Measurements from ENCODE around the gene NEK11.

NEK11 gene

GRCh38 chr3:131114256-131114655 is 87.6 kb downstream of the NEK11 start:
- Histone ChIP-seq H3K79me2 (ENCODE audit: insufficient read depth, low read length) (no peaks in the 10 kb centered on the region), H3K4me1 (ENCODE audit: insufficient read depth, low read length, poor library complexity, severe bottlenecking) (peaks cover 9% of the 10 kb centered on the region), H3K36me3 (ENCODE audit: insufficient read depth, low read length) (no peaks in the 10 kb centered on the region), H3F3A (ENCODE audit: low read depth) (no peaks in the 10 kb centered on the region), H3K9ac (ENCODE audit: low read depth, low read length, poor library complexity, severe bottlenecking) (no peak overlapping the region), H3K4me2 (ENCODE audit: low read depth, low read length, poor library complexity, severe bottlenecking) (no peak overlapping the region), H3K27me3 (ENCODE audit: insufficient read depth, low read length, poor library complexity, severe bottlenecking) (no peaks in the 10 kb centered on the region), H3K9me2 (replicated peaks; ENCODE audit: low read depth, low read length) (no peaks in the 10 kb centered on the region), H3K9me3 (ENCODE audit: insufficient read depth, low read depth, low read length) (no peaks in the 10 kb centered on the region), H4K20me1 (ENCODE audit: insufficient read depth, low read length, poor library complexity, severe bottlenecking) (no peaks in the 10 kb centered on the region), H3K4me3 (ENCODE audit: low read length, poor library complexity, severe bottlenecking) (no peak overlapping the region), H2AFZ (ENCODE audit: low read length) (no peak overlapping the region)
- TF ChIP-seq, protein P1, sequence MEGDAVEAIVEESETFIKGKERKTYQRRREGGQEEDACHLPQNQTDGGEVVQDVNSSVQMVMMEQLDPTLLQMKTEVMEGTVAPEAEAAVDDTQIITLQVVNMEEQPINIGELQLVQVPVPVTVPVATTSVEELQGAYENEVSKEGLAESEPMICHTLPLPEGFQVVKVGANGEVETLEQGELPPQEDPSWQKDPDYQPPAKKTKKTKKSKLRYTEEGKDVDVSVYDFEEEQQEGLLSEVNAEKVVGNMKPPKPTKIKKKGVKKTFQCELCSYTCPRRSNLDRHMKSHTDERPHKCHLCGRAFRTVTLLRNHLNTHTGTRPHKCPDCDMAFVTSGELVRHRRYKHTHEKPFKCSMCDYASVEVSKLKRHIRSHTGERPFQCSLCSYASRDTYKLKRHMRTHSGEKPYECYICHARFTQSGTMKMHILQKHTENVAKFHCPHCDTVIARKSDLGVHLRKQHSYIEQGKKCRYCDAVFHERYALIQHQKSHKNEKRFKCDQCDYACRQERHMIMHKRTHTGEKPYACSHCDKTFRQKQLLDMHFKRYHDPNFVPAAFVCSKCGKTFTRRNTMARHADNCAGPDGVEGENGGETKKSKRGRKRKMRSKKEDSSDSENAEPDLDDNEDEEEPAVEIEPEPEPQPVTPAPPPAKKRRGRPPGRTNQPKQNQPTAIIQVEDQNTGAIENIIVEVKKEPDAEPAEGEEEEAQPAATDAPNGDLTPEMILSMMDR (conservative IDR thresholded peaks at IDR 0.05; ENCODE audit: low read length): no peak
- TF ChIP-seq EZH2phosphoT487 (IDR thresholded peaks at IDR 0.05; ENCODE audit: borderline replicate concordance): no peak

DNA sequence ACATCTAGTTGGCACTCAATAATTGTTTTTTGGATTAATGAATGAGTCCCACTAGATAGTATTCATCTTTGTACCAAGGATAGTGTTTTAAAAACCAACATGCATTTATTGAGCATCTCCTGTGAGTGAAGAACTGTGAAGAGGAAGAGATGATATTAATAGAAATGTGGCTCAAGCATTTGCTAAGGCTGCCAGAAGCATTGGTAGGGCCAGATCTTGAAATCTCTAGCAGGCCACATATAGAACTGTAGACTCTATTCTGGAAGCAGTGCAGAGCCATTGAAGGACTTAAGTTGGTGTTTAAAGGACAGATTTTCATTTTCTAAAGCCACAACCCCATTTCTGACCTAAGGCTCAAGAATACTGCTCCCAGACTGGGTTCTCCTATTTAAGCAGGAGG is 99.0 kb downstream of the NEK11 start:
- no peak overlapping the region for H3K4me2 ChIP-seq (ENCODE audit: low read depth, low read length, poor library complexity, severe bottlenecking)
- H3F3A ChIP-seq (ENCODE audit: low read depth): no peaks in the 10 kb centered on the region
- no peaks in the 10 kb centered on the region for H3K36me3 ChIP-seq (ENCODE audit: insufficient read depth, low read length)
- no peak overlapping the region for H3K4me3 ChIP-seq (ENCODE audit: low read length, poor library complexity, severe bottlenecking)
- no peaks in the 10 kb centered on the region for H3K79me2 ChIP-seq (ENCODE audit: insufficient read depth, low read length)
- H4K20me1 ChIP-seq (ENCODE audit: insufficient read depth, low read length, poor library complexity, severe bottlenecking): no peaks in the 10 kb centered on the region
- H2AFZ ChIP-seq (ENCODE audit: low read length): no peak overlapping the region
- H3K9ac ChIP-seq (ENCODE audit: low read depth, low read length, poor library complexity, severe bottlenecking): no peak overlapping the region
- 0 out of 2 replicates have a peak, but pooled peaks cover 4% of the 10 kb centered on the region for H3K9me3 ChIP-seq (ENCODE audit: insufficient read depth, low read depth, low read length)
- H3K27me3 ChIP-seq (ENCODE audit: insufficient read depth, low read length, poor library complexity, severe bottlenecking): no peaks in the 10 kb centered on the region
- TF ChIP-seq, protein P1 (conservative IDR thresholded peaks at IDR 0.05; ENCODE audit: low read length): no peak
- TF ChIP-seq EZH2phosphoT487 (IDR thresholded peaks at IDR 0.05; ENCODE audit: borderline replicate concordance): no peak
- no peaks in the 10 kb centered on the region for H3K9me2 ChIP-seq (replicated peaks; ENCODE audit: low read depth, low read length)
- H3K4me1 ChIP-seq (ENCODE audit: insufficient read depth, low read length, poor library complexity, severe bottlenecking): peaks cover 4% of the 10 kb centered on the region

DNA sequence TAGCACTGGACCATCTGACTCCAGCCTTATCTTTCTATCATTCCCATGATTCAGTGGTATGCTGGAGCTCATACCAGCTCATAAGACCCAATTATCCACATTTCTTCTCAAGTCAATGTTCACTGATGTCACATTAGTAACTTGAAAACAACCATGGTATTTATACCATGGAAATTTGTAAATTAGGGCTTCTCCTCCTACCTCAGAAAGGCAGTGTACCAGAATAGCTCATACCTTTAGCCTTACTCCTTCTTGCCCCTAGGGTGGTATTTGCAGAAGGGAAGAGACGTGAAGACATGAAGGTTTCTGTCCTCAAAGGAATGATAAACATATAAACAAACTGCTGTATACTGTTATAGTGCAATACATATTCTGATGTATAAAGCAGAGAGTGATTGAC is 114.2 kb downstream of the NEK11 start:
- H3K9me3 ChIP-seq (ENCODE audit: insufficient read depth, low read depth, low read length): no peaks in the 10 kb centered on the region
- TF ChIP-seq, protein P1 (conservative IDR thresholded peaks at IDR 0.05; ENCODE audit: low read length): no peak
- no peak for TF ChIP-seq EZH2phosphoT487 (IDR thresholded peaks at IDR 0.05; ENCODE audit: borderline replicate concordance)
- H4K20me1 ChIP-seq (ENCODE audit: insufficient read depth, low read length, poor library complexity, severe bottlenecking): no peaks in the 10 kb centered on the region
- no peaks in the 10 kb centered on the region for H3K36me3 ChIP-seq (ENCODE audit: insufficient read depth, low read length)
- H3F3A ChIP-seq (ENCODE audit: low read depth): no peaks in the 10 kb centered on the region
- no peaks in the 10 kb centered on the region for H3K9me2 ChIP-seq (replicated peaks; ENCODE audit: low read depth, low read length)
- H3K4me1 ChIP-seq (ENCODE audit: insufficient read depth, low read length, poor library complexity, severe bottlenecking): no peaks in the 10 kb centered on the region
- H2AFZ ChIP-seq (ENCODE audit: low read length): no peak overlapping the region
- no peak overlapping the region for H3K4me2 ChIP-seq (ENCODE audit: low read depth, low read length, poor library complexity, severe bottlenecking)
- no peaks in the 10 kb centered on the region for H3K27me3 ChIP-seq (ENCODE audit: insufficient read depth, low read length, poor library complexity, severe bottlenecking)
- H3K9ac ChIP-seq (ENCODE audit: low read depth, low read length, poor library complexity, severe bottlenecking): no peak overlapping the region
- H3K4me3 ChIP-seq (ENCODE audit: low read length, poor library complexity, severe bottlenecking): no peak overlapping the region
- no peaks in the 10 kb centered on the region for H3K79me2 ChIP-seq (ENCODE audit: insufficient read depth, low read length)

Data from Loucy (cell line).